Fibroblast of lung (primary cell): ENCODE data around the gene MIPOL1. TPM values are rescaled to one million over a fixed set of nuclear protein-coding genes. Genes with fewer than 3 reads are reported as not detected.

Experiments
- DNase-seq, 2 donors: peaks; one replicate each; pipeline versions ENCODE4 v3.0.0 to v3.0.0-alpha.2; 2010; ENCODE audit warnings: low read depth in 2 of 2
- H2AFZ ChIP-seq: 2 replicates; pipeline ENCODE4 v1.5.1; 2012; ENCODE audit warnings: low read length, control low read depth, inconsistent platforms
- H3K27ac ChIP-seq: 2 replicates; pipeline ENCODE4 v1.5.1; 2011; ENCODE audit warnings: low read length, control low read depth; ENCODE audit not compliant: insufficient read depth
- H3K27me3 ChIP-seq: 2 replicates; pipeline ENCODE4 v1.5.1; 2011; ENCODE audit warnings: mild to moderate bottlenecking, low read length; ENCODE audit not compliant: control insufficient read depth, insufficient read depth
- H3K36me3 ChIP-seq: 2 replicates; pipeline ENCODE4 v1.5.1; 2011; ENCODE audit warnings: low read length; ENCODE audit not compliant: control insufficient read depth, insufficient read depth
- H3K4me1 ChIP-seq: 2 replicates; pipeline ENCODE4 v1.5.1; 2011; ENCODE audit warnings: low read length; ENCODE audit not compliant: control insufficient read depth, insufficient read depth; ENCODE audit errors: extremely low read depth
- H3K4me2 ChIP-seq: 2 replicates; pipeline ENCODE4 v1.5.1; 2011; ENCODE audit warnings: low read length, control low read depth; ENCODE audit not compliant: insufficient read depth; ENCODE audit errors: extremely low read depth
- H3K4me3 ChIP-seq, 4 experiments: fragments of 200-600 bp in 1 of 4; sonication (generic) in 1 of 4; replicated peaks in 1 of 4; 2 replicates each; pipeline ENCODE4 v1.5.1; 2011 to 2016; ENCODE audit warnings: low read length in 4 of 4, low read depth in 3 of 4, mild to moderate bottlenecking in 3 of 4, control low read depth in 2 of 4, inconsistent platforms in 1 of 4, mixed read lengths in 1 of 4; ENCODE audit not compliant: insufficient read depth in 1 of 4; ENCODE audit errors: control extremely low read depth in 1 of 4
- H3K79me2 ChIP-seq: 2 replicates; pipeline ENCODE4 v1.5.1; 2012; ENCODE audit warnings: mild to moderate bottlenecking, low read length, inconsistent platforms; ENCODE audit not compliant: control insufficient read depth, insufficient read depth
- H3K9ac ChIP-seq: 2 replicates; pipeline ENCODE4 v1.5.1; 2011; ENCODE audit warnings: mild to moderate bottlenecking, low read length, control low read depth; ENCODE audit not compliant: insufficient read depth
- H3K9me3 ChIP-seq: 2 replicates; pipeline ENCODE4 v1.5.1; 2012; ENCODE audit warnings: low read depth, low read length; ENCODE audit not compliant: control insufficient read depth, insufficient read depth
- H4K20me1 ChIP-seq: 2 replicates; pipeline ENCODE4 v1.5.1; 2011; ENCODE audit warnings: low read length; ENCODE audit not compliant: control insufficient read depth, insufficient read depth; ENCODE audit errors: extremely low read depth
- CTCF ChIP-seq, 2 donors: IDR thresholded peaks in 1 of 2; conservative IDR thresholded peaks in 1 of 2; 1 replicate in 1 of 2; 2 replicates in 1 of 2; pipeline ENCODE4 v1.5.1; 2011 to 2012; ENCODE audit warnings: low read length in 2 of 2, control low read depth in 1 of 2, inconsistent platforms in 1 of 2, low read depth in 1 of 2, mild to moderate bottlenecking in 1 of 2
- EZH2 ChIP-seq: IDR thresholded peaks from 2 replicates; pipeline ENCODE4 v1.5.1; 2012; ENCODE audit warnings: low read length, control low read depth, mild to moderate bottlenecking; ENCODE audit errors: missing control alignments
- polyA plus RNA-seq, 2 donors: library from polyadenylated mRNA; depleted of rRNA in 1 of 2; stranded (reverse) in 1 of 2; unstranded in 1 of 2; fragments of >200 nt; gene quantifications; 2 replicates each; pipeline ENCODE4 v1.2.1, GENCODE V29; 2011 to 2012; ENCODE audit warnings: missing spikeins in 1 of 2
- total RNA-seq: library from RNA; depleted of rRNA; stranded (reverse); fragments of >200 nt; gene quantifications from 2 replicates; pipeline ENCODE4 v1.2.1, GENCODE V29; 2014

The MIPOL1 gene
- total and polyA plus RNA-seq, 2 donors (not counting 1 experiment from before 2014, with no cell fraction given): 6.4 to 8.6 TPM

GRCh38 chr14:37257501-37258070 is 59.8 kb downstream of the MIPOL1 start:
- no peak for DNase-seq
- H3K9me3 ChIP-seq: no peaks in the 10 kb centered on the region
- H3K27me3 ChIP-seq: no peaks in the 10 kb centered on the region
- no peak overlapping the region for H3K4me3 ChIP-seq
- no peaks in the 10 kb centered on the region for H3K36me3 ChIP-seq
- H3K79me2 ChIP-seq: no peaks in the 10 kb centered on the region
- H2AFZ ChIP-seq: no peak overlapping the region
- no peaks in the 10 kb centered on the region for H4K20me1 ChIP-seq
- H3K27ac ChIP-seq: no peak overlapping the region
- TF ChIP-seq EZH2: no peak
- TF ChIP-seq CTCF (conservative IDR thresholded peaks at IDR 0.05 in 1 of 2, IDR thresholded peaks at IDR 0.05 in 1 of 2; ENCODE audit: low read depth in 1 of 2, low read length in 2 of 2): no peak
- no peak overlapping the region for H3K4me2 ChIP-seq
- peaks cover 2% of the 10 kb centered on the region for H3K4me1 ChIP-seq
- no peak overlapping the region for H3K9ac ChIP-seq

- DNase-seq: no peak
- no peak overlapping the region for H2AFZ ChIP-seq
- no peaks in the 10 kb centered on the region for H3K79me2 ChIP-seq
- no peak overlapping the region for H3K4me3 ChIP-seq
- no peaks in the 10 kb centered on the region for H3K36me3 ChIP-seq
- H3K27me3 ChIP-seq: no peaks in the 10 kb centered on the region
- no peak overlapping the region for H3K4me2 ChIP-seq
- no peaks in the 10 kb centered on the region for H3K9me3 ChIP-seq
- H3K9ac ChIP-seq: no peak overlapping the region
- H3K4me1 ChIP-seq: no peaks in the 10 kb centered on the region
- H3K27ac ChIP-seq: no peak overlapping the region
- no peaks in the 10 kb centered on the region for H4K20me1 ChIP-seq
- TF ChIP-seq CTCF (conservative IDR thresholded peaks at IDR 0.05 in 1 of 2, IDR thresholded peaks at IDR 0.05 in 1 of 2; ENCODE audit: low read depth in 1 of 2, low read length in 2 of 2): no peak
- no peak for TF ChIP-seq EZH2
These were observed 64.9 kb downstream of the MIPOL1 start for GRCh38 chr14:37262649-37263048.

GRCh38 chr14:37263656-37264236 is 66.0 kb downstream of the MIPOL1 start:
- Histone ChIP-seq H3K9me3 (no peaks in the 10 kb centered on the region), H3K4me2 (no peak overlapping the region), H2AFZ (no peak overlapping the region), H3K36me3 (no peaks in the 10 kb centered on the region), H3K4me1 (no peaks in the 10 kb centered on the region), H4K20me1 (no peaks in the 10 kb centered on the region), H3K79me2 (no peaks in the 10 kb centered on the region), H3K9ac (no peak overlapping the region), H3K27me3 (no peaks in the 10 kb centered on the region), H3K4me3 (no peak overlapping the region), H3K27ac (no peak overlapping the region)
- TF ChIP-seq EZH2: no peak
- no peak for TF ChIP-seq CTCF (conservative IDR thresholded peaks at IDR 0.05 in 1 of 2, IDR thresholded peaks at IDR 0.05 in 1 of 2; ENCODE audit: low read depth in 1 of 2, low read length in 2 of 2)
- DNase-seq: peak in 1 of 2 donors; percentile 31
